OCI-LY1 (cell line): ENCODE measurements around the gene PARS2.

ENCODE experiments used
- H2AFZ ChIP-seq: fragments of 200-600 bp; sonication (generic), shearing (Covaris generic); 2 replicates; pipeline ENCODE4 v1.6.0; 2014; ENCODE audit warnings: antibody characterized with exemption, mild to moderate bottlenecking, low read length
- H3F3A ChIP-seq: fragments of 200-600 bp; sonication (generic), shearing (Covaris generic); 2 replicates; pipeline ENCODE4 v1.6.0; 2014; ENCODE audit warnings: mild to moderate bottlenecking, antibody characterized with exemption, low read length, moderate library complexity; ENCODE audit not compliant: insufficient read depth
- H3K27ac ChIP-seq: fragments of 200-600 bp; sonication (generic); 2 replicates; pipeline ENCODE4 v1.5.1; 2014; ENCODE audit warnings: low read length, mixed run types, mild to moderate bottlenecking, low read depth; ENCODE audit not compliant: poor library complexity, severe bottlenecking
- H3K27me3 ChIP-seq: fragments of 200-600 bp; sonication (generic); 2 replicates; pipeline ENCODE4 v1.6.0; 2014; ENCODE audit warnings: antibody characterized with exemption, mild to moderate bottlenecking, low read length, moderate library complexity; ENCODE audit not compliant: insufficient read depth
- H3K36me3 ChIP-seq: fragments of 200-600 bp; sonication (generic); 2 replicates; pipeline ENCODE4 v1.6.1; 2014; ENCODE audit warnings: mild to moderate bottlenecking, antibody characterized with exemption, low read length, moderate library complexity, mixed read lengths; ENCODE audit not compliant: insufficient read depth
- H3K4me1 ChIP-seq: fragments of 200-600 bp; sonication (generic); 2 replicates; pipeline ENCODE4 v1.5.1; 2014; ENCODE audit warnings: mild to moderate bottlenecking, low read length, moderate library complexity; ENCODE audit not compliant: insufficient read depth, severe bottlenecking
- H3K4me2 ChIP-seq: fragments of 200-600 bp; sonication (generic), shearing (Covaris generic); 2 replicates; pipeline ENCODE4 v1.6.1; 2014; ENCODE audit warnings: low read length
- H3K4me3 ChIP-seq: fragments of 200-600 bp; sonication (generic); 2 replicates; pipeline ENCODE4 v1.5.1; 2014; ENCODE audit warnings: low read length, low read depth, mild to moderate bottlenecking, mixed read lengths; ENCODE audit not compliant: poor library complexity, severe bottlenecking
- H3K79me2 ChIP-seq: fragments of 200-600 bp; shearing (Covaris generic); 2 replicates; pipeline ENCODE4 v1.6.1; 2016; ENCODE audit warnings: mixed run types, low read length, mixed read lengths; ENCODE audit not compliant: insufficient read depth
- H3K9ac ChIP-seq: fragments of 200-600 bp; sonication (generic), shearing (Covaris generic); 2 replicates; pipeline ENCODE4 v1.6.1; 2014; ENCODE audit warnings: mild to moderate bottlenecking, low read length, mixed read lengths
- H3K9me2 ChIP-seq: fragments of 200-600 bp; sonication (generic), shearing (Covaris generic); 2 replicates; pipeline ENCODE4 v1.6.1; 2014; ENCODE audit warnings: low read depth, mild to moderate bottlenecking, low read length, mixed read lengths
- H3K9me3 ChIP-seq: fragments of 200-600 bp; shearing (Covaris generic); 2 replicates; pipeline ENCODE4 v1.6.1; 2014; ENCODE audit warnings: low read length, mixed read lengths
- H4K20me1 ChIP-seq: fragments of 200-600 bp; sonication (generic), shearing (Covaris generic); 2 replicates; pipeline ENCODE4 v1.6.0; 2016; ENCODE audit warnings: mild to moderate bottlenecking, low read length; ENCODE audit not compliant: insufficient read depth
- CTCF ChIP-seq: fragments of 200-600 bp; sonication (generic), shearing (Covaris generic); IDR thresholded peaks from 2 replicates; pipeline ENCODE4 v1.5.1; 2017; ENCODE audit warnings: mild to moderate bottlenecking, antibody characterized with exemption, low read length, moderate library complexity, mixed read lengths
- EZH2 ChIP-seq: fragments of 200-600 bp; sonication (generic), shearing (Covaris generic); IDR thresholded peaks from 2 replicates; pipeline ENCODE4 v1.8.0; 2017; ENCODE audit warnings: borderline replicate concordance, mixed run types, mild to moderate bottlenecking, antibody characterized with exemption, low read length, moderate library complexity, mixed read lengths

PARS2 gene

GRCh38 chr1:54750596-54750995 is 13.7 kb downstream of the PARS2 start:
- no peaks in the 10 kb centered on the region for H3K79me2 ChIP-seq
- TF ChIP-seq EZH2 (no peak), CTCF (no peak)
- H3K4me1 ChIP-seq, result no peaks in the 10 kb centered on the region

GRCh38 chr1:54748094-54748835 is 16.1 kb downstream of the PARS2 start:
- H3K27ac ChIP-seq, result no peak overlapping the region
- H3K9me2 ChIP-seq, result no peaks in the 10 kb centered on the region
- TF ChIP-seq CTCF (no peak), EZH2 (no peak)
- H2AFZ ChIP-seq, result no peak overlapping the region
- H3F3A ChIP-seq, result no peaks in the 10 kb centered on the region
- no peak overlapping the region for H3K4me2 ChIP-seq
- H3K9ac ChIP-seq, result no peak overlapping the region
- peaks cover 3% of the 10 kb centered on the region; the same call in 1 of the 2 replicates for H3K36me3 ChIP-seq
- H3K9me3 ChIP-seq, result no peaks in the 10 kb centered on the region
- no peak overlapping the region for H3K4me3 ChIP-seq
- no peaks in the 10 kb centered on the region for H3K27me3 ChIP-seq
- no peaks in the 10 kb centered on the region for H4K20me1 ChIP-seq
- no peaks in the 10 kb centered on the region for H3K4me1 ChIP-seq
- H3K79me2 ChIP-seq, result no peaks in the 10 kb centered on the region

More at GRCh38 chr1:54750596-54750995, 13.7 kb downstream of the PARS2 start:
- Histone ChIP-seq H3F3A (no peaks in the 10 kb centered on the region), H3K27ac (no peak overlapping the region), H3K9me2 (no peaks in the 10 kb centered on the region), H3K4me3 (no peak overlapping the region), H3K9me3 (no peaks in the 10 kb centered on the region), H2AFZ (no peak overlapping the region), H3K27me3 (no peaks in the 10 kb centered on the region), H3K9ac (no peak overlapping the region), H3K36me3 (no peaks in the 10 kb centered on the region), H3K4me2 (no peak overlapping the region), H4K20me1 (no peaks in the 10 kb centered on the region)

GRCh38 chr1:54745864-54746263 is 18.5 kb downstream of the PARS2 start:
- Histone ChIP-seq H3K9me2 (no peaks in the 10 kb centered on the region), H4K20me1 (no peaks in the 10 kb centered on the region), H3K36me3 (peaks cover 26% of the 10 kb centered on the region), H2AFZ (no peak overlapping the region), H3K79me2 (no peaks in the 10 kb centered on the region), H3K27me3 (no peaks in the 10 kb centered on the region), H3K4me2 (no peak overlapping the region), H3K27ac (no peak overlapping the region), H3K4me1 (no peaks in the 10 kb centered on the region), H3K4me3 (no peak overlapping the region), H3K9me3 (no peaks in the 10 kb centered on the region), H3F3A (no peaks in the 10 kb centered on the region), H3K9ac (no peak overlapping the region)
- TF ChIP-seq CTCF (no peak), EZH2 (no peak)
